Measurements from ENCODE around the gene SEMA3D. TPM values are rescaled to one million over a fixed set of nuclear protein-coding genes. Genes with fewer than 3 reads are reported as not detected.

The SEMA3D gene
- total RNA-seq, 4 donors from 2014 or later = 4.8 to 12.7 (median 9.8) TPM

GRCh38 chr7:85070967-85071628 is 115.8 kb downstream of the SEMA3D start:
- no peak for TF ChIP-seq EP300 (IDR thresholded peaks at IDR 0.05)
- no peak for TF ChIP-seq CTCF (IDR thresholded peaks at IDR 0.05)
- TF ChIP-seq POLR2A (IDR thresholded peaks at IDR 0.05) = no peak
- Histone ChIP-seq H3K27me3 (no peaks in the 10 kb centered on the region), H3K4me1 (peaks cover 0 to 27% (median 0%) of the 10 kb centered on the region in 4 donors), H3K9me3 (no peaks in the 10 kb centered on the region), H3K36me3 (no peaks in the 10 kb centered on the region), H3K4me3 (no peak overlapping the region), H3K27ac (no peak overlapping the region)
- no peak for DNase-seq (ENCODE audit: low spot score in 2 of 2)
- 96 to 98% methylated on average over 5 of the region's 5 CpGs for WGBS, 2 donors

DNA sequence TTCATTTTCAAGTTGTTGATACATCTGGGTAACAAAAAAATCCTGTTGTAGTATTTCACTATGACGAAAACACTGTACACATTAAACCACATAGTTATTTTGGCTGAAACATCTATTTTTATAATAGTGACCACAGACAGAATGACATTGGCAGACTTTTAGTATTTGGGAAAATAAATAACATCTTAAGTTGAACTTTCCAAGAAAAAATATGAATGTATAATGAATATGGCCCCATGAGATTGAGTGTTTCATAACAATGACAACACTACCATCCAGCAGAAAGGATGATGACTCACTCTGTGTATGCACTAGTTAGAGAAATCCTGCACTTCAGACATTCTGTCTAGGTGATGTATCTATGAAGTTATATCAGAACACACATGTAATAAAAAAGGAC is 118.1 kb downstream of the SEMA3D start:
- Histone ChIP-seq H3K4me3 (no peak overlapping the region), H3K27me3 (no peaks in the 10 kb centered on the region), H3K36me3 (no peaks in the 10 kb centered on the region), H3K4me1 (peaks cover 0 to 41% (median 0%) of the 10 kb centered on the region in 4 donors), H3K27ac (no peak overlapping the region), H3K9me3 (no peaks in the 10 kb centered on the region)
- WGBS, 2 donors = 12 to 33% methylated on average over 1 of the region's 1 CpG
- TF ChIP-seq POLR2A (IDR thresholded peaks at IDR 0.05) = no peak
- peak in 1 of 2 donors; percentile 59 for TF ChIP-seq EP300 (IDR thresholded peaks at IDR 0.05)
- DNase-seq (ENCODE audit: low spot score in 2 of 2) = no peak

GRCh38 chr7:85067371-85067770 is 119.5 kb downstream of the SEMA3D start:
- peaks cover 0 to 44% (median 0%) of the 10 kb centered on the region in 4 donors for H3K4me1 ChIP-seq
- no peaks in the 10 kb centered on the region for H3K27me3 ChIP-seq
- H3K36me3 ChIP-seq = no peaks in the 10 kb centered on the region
- H3K9me3 ChIP-seq = no peaks in the 10 kb centered on the region
- H3K4me3 ChIP-seq = no peak overlapping the region
- no peak for DNase-seq (ENCODE audit: low spot score in 2 of 2)
- no peak overlapping the region for H3K27ac ChIP-seq
- TF ChIP-seq CTCF (IDR thresholded peaks at IDR 0.05) (no peak), POLR2A (IDR thresholded peaks at IDR 0.05) (no peak), EP300 (IDR thresholded peaks at IDR 0.05) (no peak)
- WGBS, 2 donors = 53 to 57% methylated on average over 1 of the region's 1 CpG

DNA sequence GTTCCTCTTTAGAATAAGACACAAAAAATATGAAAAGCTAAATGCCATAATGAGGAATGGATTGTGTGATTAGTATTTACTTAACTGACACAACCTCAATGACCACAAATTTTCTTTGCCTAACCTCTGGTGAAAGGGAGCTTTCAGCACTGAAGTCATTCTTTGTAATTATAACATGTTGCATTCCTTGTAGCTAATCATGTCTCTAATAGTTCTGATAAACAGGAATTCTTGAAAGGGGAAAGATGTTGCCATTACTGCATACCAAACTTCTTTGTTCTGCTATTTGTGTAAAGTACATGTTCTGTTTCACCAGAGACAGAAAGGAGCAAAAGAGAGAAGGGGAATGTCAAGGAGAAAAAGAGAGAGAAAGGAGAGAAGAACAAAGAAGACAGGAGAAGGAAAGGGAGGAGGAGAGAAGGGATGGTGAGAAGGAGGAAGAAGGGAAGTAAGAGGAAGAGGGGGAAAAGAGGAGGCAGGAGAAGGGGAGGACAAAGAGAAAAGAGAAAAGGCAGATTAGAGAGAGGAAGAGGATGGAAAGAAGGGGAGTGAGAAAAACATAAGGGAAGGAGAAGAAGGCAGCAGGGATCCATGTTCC is 120.9 kb downstream of the SEMA3D start:
- Histone ChIP-seq H3K4me3 (no peak overlapping the region), H3K27me3 (no peaks in the 10 kb centered on the region), H3K4me1 (peaks cover 0 to 44% (median 0%) of the 10 kb centered on the region in 4 donors), H3K9me3 (no peaks in the 10 kb centered on the region), H3K36me3 (no peaks in the 10 kb centered on the region), H3K27ac (no peak overlapping the region)
- TF ChIP-seq CTCF (IDR thresholded peaks at IDR 0.05) = no peak
- no peak for TF ChIP-seq EP300 (IDR thresholded peaks at IDR 0.05)
- no peak for TF ChIP-seq POLR2A (IDR thresholded peaks at IDR 0.05)
- no peak for DNase-seq (ENCODE audit: low spot score in 2 of 2)

- peak in 1 of 2 donors; percentile 79 for TF ChIP-seq EP300 (IDR thresholded peaks at IDR 0.05)
- TF ChIP-seq CTCF (IDR thresholded peaks at IDR 0.05) = no peak
Observed at GRCh38 chr7:85065306-85065705, 121.5 kb downstream of the SEMA3D start.

More at GRCh38 chr7:85065306-85065705, 121.5 kb downstream of the SEMA3D start:
- Histone ChIP-seq H3K27me3 (no peaks in the 10 kb centered on the region), H3K4me1 (peaks cover 0 to 44% (median 0%) of the 10 kb centered on the region in 4 donors), H3K27ac (no peak overlapping the region), H3K4me3 (no peak overlapping the region), H3K9me3 (no peaks in the 10 kb centered on the region), H3K36me3 (no peaks in the 10 kb centered on the region)
- peak in 1 of 2 donors; percentile 41 for DNase-seq (ENCODE audit: low spot score in 2 of 2)
- 13 to 20% methylated on average over 1 of the region's 1 CpG for WGBS, 2 donors

Data from tibial nerve (tissue), 4 donors.